Measurements from ENCODE around the gene SLC16A2. TPM values are rescaled to one million over a fixed set of nuclear protein-coding genes. Genes with fewer than 3 reads are reported as not detected.
"Not testable (repeated sequence)": the region's sequence is repeated elsewhere in the genome, so short reads cannot be mapped to it uniquely, and the experiment has no call there.

Gene SLC16A2
- total RNA-seq, 2 donors from 2014 or later, result 6.4 to 8.3 TPM

DNA sequence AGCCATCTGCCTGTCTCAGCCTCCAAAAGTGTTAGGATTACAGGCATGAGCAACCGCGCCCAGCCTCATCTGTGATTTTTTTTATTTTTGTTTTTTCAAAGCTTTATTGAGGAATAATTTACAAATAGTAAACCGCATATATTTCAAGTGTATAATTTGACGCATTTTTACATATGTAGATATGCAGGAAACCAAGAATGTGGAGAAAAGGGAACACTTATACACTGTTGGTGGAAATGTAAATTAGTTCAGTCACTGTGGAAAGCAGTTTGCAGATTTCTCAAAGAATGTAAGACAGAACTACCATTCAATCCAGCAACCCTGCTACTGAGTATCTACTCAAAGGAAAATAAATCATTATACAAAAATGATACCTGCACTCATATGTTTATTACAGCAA, 85.9 kb downstream of the SLC16A2 start:
- Histone ChIP-seq H3K9me3 (no peaks in the 10 kb centered on the region), H3K27me3 (no peaks in the 10 kb centered on the region), H3K4me1 (no peaks in the 10 kb centered on the region), H3K36me3 (no peaks in the 10 kb centered on the region), H3K27ac (no peak overlapping the region), H3K4me3 (no peak overlapping the region)
- no peak for DNase-seq (ENCODE audit: low spot score)
- TF ChIP-seq, protein P1, sequence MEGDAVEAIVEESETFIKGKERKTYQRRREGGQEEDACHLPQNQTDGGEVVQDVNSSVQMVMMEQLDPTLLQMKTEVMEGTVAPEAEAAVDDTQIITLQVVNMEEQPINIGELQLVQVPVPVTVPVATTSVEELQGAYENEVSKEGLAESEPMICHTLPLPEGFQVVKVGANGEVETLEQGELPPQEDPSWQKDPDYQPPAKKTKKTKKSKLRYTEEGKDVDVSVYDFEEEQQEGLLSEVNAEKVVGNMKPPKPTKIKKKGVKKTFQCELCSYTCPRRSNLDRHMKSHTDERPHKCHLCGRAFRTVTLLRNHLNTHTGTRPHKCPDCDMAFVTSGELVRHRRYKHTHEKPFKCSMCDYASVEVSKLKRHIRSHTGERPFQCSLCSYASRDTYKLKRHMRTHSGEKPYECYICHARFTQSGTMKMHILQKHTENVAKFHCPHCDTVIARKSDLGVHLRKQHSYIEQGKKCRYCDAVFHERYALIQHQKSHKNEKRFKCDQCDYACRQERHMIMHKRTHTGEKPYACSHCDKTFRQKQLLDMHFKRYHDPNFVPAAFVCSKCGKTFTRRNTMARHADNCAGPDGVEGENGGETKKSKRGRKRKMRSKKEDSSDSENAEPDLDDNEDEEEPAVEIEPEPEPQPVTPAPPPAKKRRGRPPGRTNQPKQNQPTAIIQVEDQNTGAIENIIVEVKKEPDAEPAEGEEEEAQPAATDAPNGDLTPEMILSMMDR (IDR thresholded peaks at IDR 0.05), result no peak

DNA sequence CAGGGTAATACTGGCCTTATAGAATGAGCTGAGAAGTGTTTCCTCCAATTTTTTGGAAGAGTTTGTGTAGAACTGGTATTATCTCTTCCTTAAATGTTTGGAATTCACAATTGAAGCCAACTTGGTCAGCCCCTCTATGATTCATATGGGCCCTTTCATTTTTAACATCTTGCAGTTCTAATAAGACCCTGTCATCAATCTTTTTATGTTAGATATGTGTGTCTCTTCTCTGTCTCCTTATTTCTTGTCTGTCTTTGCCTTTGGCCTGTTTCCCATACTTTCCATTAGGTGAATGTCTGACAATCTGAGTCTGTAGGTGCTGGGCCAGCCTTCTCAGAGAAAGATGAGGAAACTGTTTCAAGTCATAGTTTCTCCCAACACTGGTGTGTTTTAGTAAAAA, 88.7 kb downstream of the SLC16A2 start:
- Histone ChIP-seq H3K4me1 (no peaks in the 10 kb centered on the region), H3K27me3 (no peaks in the 10 kb centered on the region), H3K36me3 (no peaks in the 10 kb centered on the region), H3K27ac (no peak overlapping the region), H3K9me3 (no peaks in the 10 kb centered on the region), H3K4me3 (no peak overlapping the region)
- TF ChIP-seq, protein P1 (IDR thresholded peaks at IDR 0.05), result no peak
- DNase-seq (ENCODE audit: low spot score), result no peak

DNA sequence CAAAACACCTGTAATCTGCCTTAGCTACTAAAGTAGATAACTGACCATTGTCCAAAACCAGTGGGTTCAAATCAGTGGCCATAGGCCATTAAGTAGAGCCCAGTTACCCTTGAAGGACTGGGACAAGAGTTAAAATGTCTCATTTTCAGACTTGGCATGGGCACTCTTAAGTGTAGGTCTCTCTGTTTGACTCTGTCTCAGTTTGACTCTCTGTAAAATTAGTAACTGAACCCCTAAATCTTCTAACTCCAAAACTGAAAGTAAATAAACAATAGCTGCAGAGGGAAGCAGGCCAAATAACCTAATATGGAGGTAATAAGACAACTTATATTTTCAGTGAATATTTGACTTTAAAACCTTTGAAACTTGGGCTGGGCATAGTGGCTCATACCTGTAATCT, 89.1 kb downstream of the SLC16A2 start:
- Histone ChIP-seq H3K36me3 (no peaks in the 10 kb centered on the region), H3K4me3 (no peak overlapping the region), H3K9me3 (no peaks in the 10 kb centered on the region), H3K27me3 (no peaks in the 10 kb centered on the region), H3K27ac (no peak overlapping the region), H3K4me1 (no peaks in the 10 kb centered on the region)
- no peak for DNase-seq (ENCODE audit: low spot score)
- TF ChIP-seq, protein P1 (IDR thresholded peaks at IDR 0.05), result no peak

DNA sequence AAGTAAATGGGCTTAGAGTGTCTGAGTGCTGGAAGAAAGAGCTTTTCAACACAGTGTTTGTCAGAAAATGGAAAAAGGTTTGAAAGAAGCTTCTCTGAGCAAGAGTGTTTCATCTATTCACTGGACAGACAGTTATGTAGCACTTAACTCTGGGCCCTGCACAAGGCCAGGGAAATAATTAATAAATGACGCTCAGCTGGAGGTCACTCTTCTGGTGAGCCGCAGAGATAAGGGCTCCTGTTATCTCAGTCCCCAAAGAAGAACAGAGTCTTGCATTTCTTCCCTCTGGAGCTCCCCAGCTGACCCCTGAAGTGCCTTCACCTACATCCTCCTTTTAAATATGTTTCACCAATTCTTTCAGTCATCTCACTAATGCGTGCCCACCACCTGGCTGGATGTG, 90.4 kb downstream of the SLC16A2 start:
- no peaks in the 10 kb centered on the region for H3K36me3 ChIP-seq
- H3K4me1 ChIP-seq, result no peaks in the 10 kb centered on the region
- TF ChIP-seq, protein P1 (IDR thresholded peaks at IDR 0.05), result no peak
- no peak overlapping the region for H3K4me3 ChIP-seq
- DNase-seq (ENCODE audit: low spot score), result no peak
- no peaks in the 10 kb centered on the region for H3K27me3 ChIP-seq
- no peak overlapping the region for H3K27ac ChIP-seq
- H3K9me3 ChIP-seq, result no peaks in the 10 kb centered on the region

DNA sequence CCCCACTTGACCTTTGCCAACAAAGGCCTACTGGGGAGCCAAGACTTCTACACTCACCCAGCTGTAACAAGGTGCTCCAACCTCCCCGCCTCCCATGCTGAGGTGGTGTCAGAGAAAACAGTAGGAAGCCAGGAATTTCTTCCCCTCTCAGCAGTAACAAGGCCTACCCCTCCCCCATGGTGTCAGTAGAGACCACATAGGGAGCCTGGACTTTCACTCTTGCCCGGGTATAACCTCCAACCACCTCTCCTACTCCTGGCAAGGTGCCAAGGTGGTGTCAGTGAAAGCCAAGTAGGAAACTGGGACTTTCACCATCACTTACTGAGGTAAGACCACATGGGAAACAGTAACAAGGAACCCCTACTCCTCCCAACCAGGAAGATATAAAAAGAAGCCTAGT, 93.1 kb downstream of the SLC16A2 start:
- Histone ChIP-seq H3K4me3 (no peak overlapping the region), H3K4me1 (no peaks in the 10 kb centered on the region), H3K9me3 (no peaks in the 10 kb centered on the region), H3K27ac (no peak overlapping the region), H3K36me3 (no peaks in the 10 kb centered on the region), H3K27me3 (no peaks in the 10 kb centered on the region)
- peak; percentile 56 for DNase-seq (ENCODE audit: low spot score)
- TF ChIP-seq, protein P1 (IDR thresholded peaks at IDR 0.05), result no peak

DNA sequence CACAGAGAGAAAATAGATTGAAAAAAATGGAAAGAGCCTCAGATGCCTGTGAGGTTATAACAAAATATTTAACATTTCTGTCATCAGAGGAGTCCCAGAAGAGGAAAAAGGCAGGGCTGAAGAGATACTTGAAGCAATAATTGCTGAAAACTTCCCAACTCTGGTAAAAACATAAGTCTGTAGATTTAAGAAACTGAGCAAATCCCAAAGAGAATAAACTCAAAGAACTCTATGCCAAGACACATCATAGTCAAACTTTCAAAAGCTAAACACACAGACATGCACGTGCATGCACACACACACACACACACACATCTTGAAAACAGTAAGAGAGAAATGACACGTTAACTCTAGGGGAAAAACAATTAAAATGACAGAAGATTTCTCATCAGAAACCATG, 94.1 kb downstream of the SLC16A2 start:
- no peaks in the 10 kb centered on the region for H3K27me3 ChIP-seq
- H3K9me3 ChIP-seq, result no peaks in the 10 kb centered on the region
- H3K27ac ChIP-seq, result no peak overlapping the region
- no peak overlapping the region for H3K4me3 ChIP-seq
- H3K4me1 ChIP-seq, result no peaks in the 10 kb centered on the region
- no peaks in the 10 kb centered on the region for H3K36me3 ChIP-seq
- TF ChIP-seq, protein P1 (IDR thresholded peaks at IDR 0.05), result no peak
- no peak for DNase-seq (ENCODE audit: low spot score)

DNA sequence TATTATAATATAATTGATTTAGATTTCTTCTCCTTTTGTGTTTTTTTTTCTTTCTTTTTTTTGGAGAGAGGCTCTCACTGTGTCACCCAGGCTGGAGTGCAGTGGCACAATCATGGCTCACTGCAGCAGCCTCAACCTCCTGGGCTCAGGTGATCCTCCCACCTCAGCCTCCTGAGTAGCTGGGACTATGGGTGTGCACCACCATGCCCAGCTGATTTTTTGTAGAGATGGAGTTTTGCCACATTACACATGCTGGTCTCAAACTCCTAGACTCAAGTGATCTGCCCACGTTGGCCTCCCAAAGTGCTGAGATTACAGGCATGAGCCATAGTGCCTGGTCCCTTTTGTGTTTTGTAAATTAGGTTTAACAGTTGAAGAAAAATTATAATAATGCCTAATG, 94.7 kb downstream of the SLC16A2 start:
- not testable (repeated sequence) for H3K4me3 ChIP-seq, H3K27me3 ChIP-seq, H3K4me1 ChIP-seq, H3K27ac ChIP-seq, H3K9me3 ChIP-seq, H3K36me3 ChIP-seq
- DNase-seq (ENCODE audit: low spot score), result peak; percentile 50
